Nephron progenitor cell (in vitro differentiated cells): ENCODE data around the gene LRRC36.

ENCODE experiments used
- DNase-seq: peaks from one replicate; pipeline ENCODE4 v3.0.0; 2021
- H3K27ac Mint-ChIP-seq: 2 replicates; pipeline ENCODE4 v1.8.0; 2021; ENCODE audit warnings: mild to moderate bottlenecking, moderate library complexity, mixed read lengths
- H3K27me3 Mint-ChIP-seq: 2 replicates; pipeline ENCODE4 v1.8.0; 2021; ENCODE audit warnings: mild to moderate bottlenecking, low read depth, mixed read lengths; ENCODE audit not compliant: poor library complexity
- H3K36me3 Mint-ChIP-seq: 2 replicates; pipeline ENCODE4 v1.8.0; 2021; ENCODE audit warnings: low read depth, mixed read lengths
- H3K4me1 Mint-ChIP-seq: 2 replicates; pipeline ENCODE4 v1.8.0; 2021; ENCODE audit warnings: mixed read lengths
- H3K4me3 Mint-ChIP-seq: 2 replicates; pipeline ENCODE4 v1.8.0; 2021; ENCODE audit warnings: mild to moderate bottlenecking, moderate library complexity, mixed read lengths
- H3K9me3 Mint-ChIP-seq: 2 replicates; pipeline ENCODE4 v1.8.0; 2021; ENCODE audit warnings: mild to moderate bottlenecking, moderate library complexity, mixed read lengths
- CTCF ChIP-seq: fragments of 200-600 bp; sonication (generic); IDR thresholded peaks from 2 replicates; pipeline ENCODE4 v1.5.0; 2021; ENCODE audit warnings: antibody characterized with exemption

LRRC36 gene

GRCh38 chr16:67326472-67327309 lies at the start of gene LRRC36, which contains the start of gene KCTD19:
Gene LRRC36 (plus strand): TSS chr16:67326815. CDS start chr16:67326863, 48 bp downstream.
Gene KCTD19 (minus strand): TSS chr16:67326741. CDS start chr16:67326707, 34 bp downstream.
- peaks cover 81% of the 10 kb centered on the region for H3K27me3 Mint-ChIP-seq

GRCh38 chr16:67277294-67277998 lies 49.2 kb upstream of the LRRC36 start:
- no peak for TF ChIP-seq CTCF
- no peaks in the 10 kb centered on the region for H3K4me1 Mint-ChIP-seq
- peaks cover 30% of the 10 kb centered on the region for H3K27me3 Mint-ChIP-seq
- no peak overlapping the region for H3K27ac Mint-ChIP-seq
- DNase-seq: no peak
- H3K36me3 Mint-ChIP-seq: no peaks in the 10 kb centered on the region
- no peak overlapping the region for H3K4me3 Mint-ChIP-seq
- H3K9me3 Mint-ChIP-seq: no peaks in the 10 kb centered on the region

More at GRCh38 chr16:67326472-67327309, at the start of gene LRRC36, which contains the start of gene KCTD19:
- peak; percentile 33 for TF ChIP-seq CTCF
- Mint-ChIP-seq H3K4me1 (peaks cover 11% of the 10 kb centered on the region), H3K36me3 (no peaks in the 10 kb centered on the region), H3K27ac (no peak within 1 kb of the TSS), H3K9me3 (no peaks in the 10 kb centered on the region), H3K4me3 (peak within 1 kb of the TSS; percentile 88)
- peak; percentile 96 for DNase-seq

GRCh38 chr16:67277999-67278772 lies 48.4 kb upstream of the LRRC36 start:
- no peak for TF ChIP-seq CTCF

GRCh38 chr16:67278773-67279295 lies 47.8 kb upstream of the LRRC36 start:
- no peak for TF ChIP-seq CTCF
- H3K27me3 Mint-ChIP-seq: peaks cover 40% of the 10 kb centered on the region
- H3K4me3 Mint-ChIP-seq: peak overlapping the region; percentile 73
- H3K4me1 Mint-ChIP-seq: peaks cover 8% of the 10 kb centered on the region
- DNase-seq: no peak
- H3K27ac Mint-ChIP-seq: no peak overlapping the region
- no peaks in the 10 kb centered on the region for H3K9me3 Mint-ChIP-seq
- no peaks in the 10 kb centered on the region for H3K36me3 Mint-ChIP-seq

More at GRCh38 chr16:67277999-67278772, 48.4 kb upstream of the LRRC36 start:
- Mint-ChIP-seq H3K27ac (no peak overlapping the region), H3K27me3 (peaks cover 36% of the 10 kb centered on the region), H3K4me1 (peaks cover 2% of the 10 kb centered on the region), H3K36me3 (no peaks in the 10 kb centered on the region), H3K4me3 (peak overlapping the region; percentile 73), H3K9me3 (no peaks in the 10 kb centered on the region)
- no peak for DNase-seq

- H3K27ac Mint-ChIP-seq: no peak within 1 kb of the TSS
- no peaks in the 10 kb centered on the region for H3K9me3 Mint-ChIP-seq
- H3K27me3 Mint-ChIP-seq: peaks cover 41% of the 10 kb centered on the region
- H3K36me3 Mint-ChIP-seq: no peaks in the 10 kb centered on the region
- DNase-seq: peak; percentile 82
- peaks cover 11% of the 10 kb centered on the region for H3K4me1 Mint-ChIP-seq
- peak; percentile 33 for TF ChIP-seq CTCF
- peak within 1 kb of the TSS; percentile 73 for H3K4me3 Mint-ChIP-seq
Measured at GRCh38 chr16:67279296-67280089, 47.1 kb upstream of the LRRC36 start, which contains the start of gene PLEKHG4. Gene PLEKHG4 (plus strand): TSS chr16:67279532. CDS start chr16:67280045, 513 bp downstream.
